Myometrial cell (primary cell): ENCODE measurements around the gene ACAD11. TPM values are rescaled to one million over a fixed set of nuclear protein-coding genes. Genes with fewer than 3 reads are reported as not detected.

Source experiments
- total RNA-seq: library from RNA; depleted of rRNA; stranded (reverse); fragments of >200 nt; gene quantifications from 2 replicates; pipeline ENCODE4 v1.2.3, GENCODE V29; 2015

ACAD11 gene, protein sequence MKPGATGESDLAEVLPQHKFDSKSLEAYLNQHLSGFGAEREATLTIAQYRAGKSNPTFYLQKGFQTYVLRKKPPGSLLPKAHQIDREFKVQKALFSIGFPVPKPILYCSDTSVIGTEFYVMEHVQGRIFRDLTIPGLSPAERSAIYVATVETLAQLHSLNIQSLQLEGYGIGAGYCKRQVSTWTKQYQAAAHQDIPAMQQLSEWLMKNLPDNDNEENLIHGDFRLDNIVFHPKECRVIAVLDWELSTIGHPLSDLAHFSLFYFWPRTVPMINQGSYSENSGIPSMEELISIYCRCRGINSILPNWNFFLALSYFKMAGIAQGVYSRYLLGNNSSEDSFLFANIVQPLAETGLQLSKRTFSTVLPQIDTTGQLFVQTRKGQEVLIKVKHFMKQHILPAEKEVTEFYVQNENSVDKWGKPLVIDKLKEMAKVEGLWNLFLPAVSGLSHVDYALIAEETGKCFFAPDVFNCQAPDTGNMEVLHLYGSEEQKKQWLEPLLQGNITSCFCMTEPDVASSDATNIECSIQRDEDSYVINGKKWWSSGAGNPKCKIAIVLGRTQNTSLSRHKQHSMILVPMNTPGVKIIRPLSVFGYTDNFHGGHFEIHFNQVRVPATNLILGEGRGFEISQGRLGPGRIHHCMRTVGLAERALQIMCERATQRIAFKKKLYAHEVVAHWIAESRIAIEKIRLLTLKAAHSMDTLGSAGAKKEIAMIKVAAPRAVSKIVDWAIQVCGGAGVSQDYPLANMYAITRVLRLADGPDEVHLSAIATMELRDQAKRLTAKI
- 16.4 and 30.8 TPM in 2 replicates for total RNA-seq

GRCh38 chr3:132659365-132660051, at the start of gene ACAD11:
ACAD11 (minus strand) TSS chr3:132659809; CDS start chr3:132659751, 58 bp downstream.

DNA sequence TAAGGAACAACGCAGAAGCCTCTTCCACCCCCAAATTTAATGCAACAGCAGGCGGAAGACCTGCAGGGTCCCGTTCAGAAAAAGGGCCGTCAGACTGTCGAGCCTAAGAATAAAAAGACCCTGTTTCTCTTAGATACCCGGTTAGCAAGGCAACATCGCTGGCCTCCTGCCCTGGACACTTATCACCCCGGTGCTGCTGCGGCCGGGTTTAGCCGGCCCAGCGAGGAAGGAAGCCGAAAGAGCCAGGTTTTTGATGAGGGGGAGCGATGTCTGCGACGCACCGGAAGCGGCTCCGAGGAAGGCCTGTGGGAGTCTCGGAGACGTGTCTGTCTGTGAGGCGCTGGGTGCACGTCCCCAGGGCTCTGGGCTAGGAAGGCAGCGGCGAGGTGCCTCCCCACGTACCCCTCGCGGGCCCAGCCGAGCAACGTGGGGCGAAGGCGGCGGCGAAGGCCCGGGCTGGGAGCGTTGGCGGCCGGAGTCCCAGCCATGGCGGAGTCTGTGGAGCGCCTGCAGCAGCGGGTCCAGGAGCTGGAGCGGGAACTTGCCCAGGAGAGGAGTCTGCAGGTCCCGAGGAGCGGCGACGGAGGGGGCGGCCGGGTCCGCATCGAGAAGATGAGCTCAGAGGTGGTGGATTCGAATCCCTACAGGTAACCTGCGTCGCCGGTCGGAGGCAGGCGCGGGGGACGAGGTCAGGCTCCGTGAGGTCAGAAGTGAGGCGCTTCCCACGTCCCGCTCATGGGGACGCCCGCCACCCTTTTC, 622 bp upstream of the ACAD11 start, which contains the start of gene UBA5:
TSS of gene UBA5 (plus strand) at position 278 of the 759 bp plus-strand sequence. CDS start at position 487, 209 bp downstream.

GRCh38 chr3:132596816-132597433, 62.7 kb downstream of the ACAD11 start, which contains the start of gene ACKR4:
ACKR4 (plus strand) TSS chr3:132597270; CDS start chr3:132600398, 3,128 bp downstream.

Other genes with a start within 250 kb of the ACAD11 start
- gene DNAJC13, start 242.3 kb downstream of the ACAD11 start, total RNA-seq, result 33.4 and 43.1 TPM in 2 replicates
- gene ACKR4, start 62.5 kb downstream of the ACAD11 start, total RNA-seq, result 0.35 and 0.58 TPM in 2 replicates
- 20.2 and 42.9 TPM in 2 replicates for gene UBA5, start 520 bp upstream of the ACAD11 start, total RNA-seq
- 16.4 and 22.2 TPM in 2 replicates for gene NPHP3, start 62.6 kb upstream of the ACAD11 start, total RNA-seq